ENCODE results near the gene ALPG.

Gene ALPG

DNA sequence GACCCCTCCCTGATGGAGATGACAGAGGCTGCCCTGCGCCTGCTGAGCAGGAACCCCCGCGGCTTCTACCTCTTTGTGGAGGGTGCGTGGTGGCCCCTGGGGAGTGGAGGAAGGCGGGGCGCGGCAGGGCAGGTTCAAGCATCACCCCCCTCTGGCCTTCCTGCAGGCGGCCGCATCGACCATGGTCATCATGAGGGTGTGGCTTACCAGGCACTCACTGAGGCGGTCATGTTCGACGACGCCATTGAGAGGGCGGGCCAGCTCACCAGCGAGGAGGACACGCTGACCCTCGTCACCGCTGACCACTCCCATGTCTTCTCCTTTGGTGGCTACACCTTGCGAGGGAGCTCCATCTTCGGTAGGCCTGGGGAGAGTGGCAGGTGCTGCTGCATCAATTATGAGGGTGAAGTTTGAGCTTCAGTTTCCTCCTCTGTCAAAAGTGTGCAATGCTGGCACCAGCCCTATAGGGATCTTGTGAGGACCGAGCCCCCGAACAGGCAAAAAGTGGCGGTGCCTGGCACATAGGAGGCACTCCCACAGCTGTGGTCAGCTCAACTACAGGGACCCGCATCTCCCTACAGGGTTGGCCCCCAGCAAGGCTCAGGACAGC, 51.5 kb downstream of the ALPG start:
- DNase-seq (ENCODE audit: low spot score), result no peak

DNA sequence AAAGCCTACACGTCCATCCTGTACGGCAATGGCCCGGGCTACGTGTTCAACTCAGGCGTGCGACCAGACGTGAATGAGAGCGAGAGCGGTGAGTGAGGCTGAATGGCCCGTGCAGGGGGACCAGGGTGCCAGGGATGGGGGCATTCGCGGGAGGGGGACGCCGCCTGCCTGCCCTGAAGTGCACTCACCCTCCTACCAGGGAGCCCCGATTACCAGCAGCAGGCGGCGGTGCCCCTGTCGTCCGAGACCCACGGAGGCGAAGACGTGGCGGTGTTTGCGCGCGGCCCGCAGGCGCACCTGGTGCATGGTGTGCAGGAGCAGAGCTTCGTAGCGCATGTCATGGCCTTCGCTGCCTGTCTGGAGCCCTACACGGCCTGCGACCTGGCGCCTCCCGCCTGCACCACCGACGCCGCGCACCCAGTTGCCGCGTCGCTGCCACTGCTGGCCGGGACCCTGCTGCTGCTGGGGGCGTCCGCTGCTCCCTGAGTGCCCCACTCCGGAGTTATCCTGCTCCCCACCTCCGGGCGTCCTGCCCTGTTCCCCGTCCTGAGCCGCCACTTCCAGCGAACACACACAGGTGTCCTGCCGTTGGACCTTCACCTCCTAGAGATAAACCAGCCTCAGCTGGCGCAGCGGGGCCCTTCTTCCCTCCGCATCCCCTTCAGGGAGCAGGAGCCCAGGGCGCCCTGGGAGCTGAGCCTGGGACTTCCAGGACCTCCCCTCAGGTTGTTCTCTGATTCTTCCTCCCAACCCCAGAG, 52.2 kb downstream of the ALPG start:
- no peak for DNase-seq (ENCODE audit: low spot score)

DNA sequence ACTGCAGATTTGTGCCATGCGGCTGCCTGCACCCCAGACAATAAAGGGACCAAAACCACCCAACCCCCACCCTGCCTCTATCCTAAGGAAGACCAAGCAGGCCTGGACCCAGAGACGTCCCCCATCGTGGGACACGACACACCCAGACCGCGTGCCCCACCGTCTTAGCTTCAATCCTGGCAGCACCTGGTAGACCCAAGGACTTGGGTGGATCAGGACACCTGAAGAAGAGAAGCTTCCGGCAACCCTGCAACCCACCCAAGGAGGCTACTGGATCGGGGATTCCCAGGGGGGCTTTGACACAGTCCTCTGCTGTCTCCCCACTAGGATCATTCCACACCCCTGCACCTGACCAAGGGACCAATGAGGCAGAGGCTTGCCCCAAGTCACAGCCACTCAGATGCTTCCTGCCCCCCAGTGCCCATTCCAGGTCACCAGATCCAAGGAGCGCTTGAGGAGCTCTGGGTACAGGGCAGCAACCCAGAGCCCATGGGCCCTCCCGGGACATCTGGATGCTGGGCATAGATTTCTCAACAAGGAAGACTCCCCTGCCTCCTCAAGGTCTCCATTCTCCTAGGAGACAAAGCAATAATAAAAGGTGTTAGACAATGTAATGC, 52.9 kb downstream of the ALPG start:
- DNase-seq (ENCODE audit: low spot score), result no peak

DNA sequence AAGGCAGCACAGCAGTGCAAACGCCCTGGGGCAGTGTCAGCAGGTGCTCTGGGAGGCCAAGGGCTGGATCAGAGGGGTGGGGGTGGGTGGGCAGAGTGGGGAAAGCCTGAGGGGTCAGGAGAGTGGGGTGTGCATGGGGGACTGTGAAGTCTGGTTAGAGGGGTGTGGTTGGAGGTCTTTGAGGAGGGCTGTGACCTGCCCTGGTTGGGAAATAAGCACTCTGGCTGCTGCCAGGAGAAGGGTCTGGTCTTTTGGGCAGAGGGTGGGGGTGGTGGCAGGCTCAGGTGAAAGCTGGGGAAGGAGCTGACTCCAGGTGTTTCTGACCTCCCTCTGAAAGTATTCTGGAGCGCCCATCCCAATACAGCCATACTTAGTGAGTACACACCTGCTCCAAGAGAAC, 53.5 kb downstream of the ALPG start:
- no peak for DNase-seq (ENCODE audit: low spot score)

Measured in AG08396 (cell line).